ENCODE measurements around the gene ECPAS. TPM values are rescaled to one million over a fixed set of nuclear protein-coding genes. Genes with fewer than 3 reads are reported as not detected.
"Not testable (repeated sequence)": the region's sequence is repeated elsewhere in the genome, so short reads cannot be mapped to it uniquely, and the experiment has no call there.

ECPAS gene
- total RNA-seq, 1 donor from 2014 or later: 69.1 TPM

DNA sequence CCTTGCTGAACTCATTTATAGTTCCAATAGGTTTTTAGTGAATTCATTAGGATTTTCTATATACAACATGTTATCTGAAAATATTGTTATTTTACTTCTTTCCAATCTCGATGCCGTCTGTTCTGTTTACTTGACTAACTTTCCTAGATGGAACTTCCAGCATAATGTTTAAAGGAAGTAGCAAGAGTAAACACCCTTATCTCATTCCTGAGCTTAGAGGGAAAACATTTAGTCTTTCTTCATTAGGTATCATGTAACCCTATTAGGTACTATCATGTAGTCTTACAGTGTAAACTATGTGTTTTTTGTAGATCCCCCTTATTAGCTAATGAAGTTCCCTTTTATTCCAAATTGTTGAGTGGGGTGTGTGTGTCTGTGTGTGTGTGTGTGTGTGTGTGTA lies 131.6 kb downstream of the ECPAS start:
- no peak for DNase-seq (ENCODE audit: extremely low read depth, low read depth, low spot score)

DNA sequence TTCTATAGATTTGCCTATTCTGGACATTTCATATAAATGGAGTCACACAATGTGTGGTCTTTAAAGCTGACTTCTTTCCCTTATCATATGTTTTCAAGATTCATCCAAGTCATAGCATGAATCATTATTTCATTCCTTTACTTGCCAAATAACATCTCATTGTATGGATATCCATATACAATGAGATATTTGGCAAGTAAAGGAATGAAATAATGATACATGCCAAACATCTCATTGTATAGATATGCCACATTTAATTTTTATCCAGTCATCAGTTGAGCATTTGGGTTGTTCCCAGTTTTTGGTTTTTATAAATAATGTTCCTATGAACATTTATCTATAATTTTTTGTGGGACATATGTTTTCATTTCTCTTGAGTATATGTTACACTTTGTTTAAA lies 133.6 kb downstream of the ECPAS start:
- no peak for DNase-seq (ENCODE audit: extremely low read depth, low read depth, low spot score)

DNA sequence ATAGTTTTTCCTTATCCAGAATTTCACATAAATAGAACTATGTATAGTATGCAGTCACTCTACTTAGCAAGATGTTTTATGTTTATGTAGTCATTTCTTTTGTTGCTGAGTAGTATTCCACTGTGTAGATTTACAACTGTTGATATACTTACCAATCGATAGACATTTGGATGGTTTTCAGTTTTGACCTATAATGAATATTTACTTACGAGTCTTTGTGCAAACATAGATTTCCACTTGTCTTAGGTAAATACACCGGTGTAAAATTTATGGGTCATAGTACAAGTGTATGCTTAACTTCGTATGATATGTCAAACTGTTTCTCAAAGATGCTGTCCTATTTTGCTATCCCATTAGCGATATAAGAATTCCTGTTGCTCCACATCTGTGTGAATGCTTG lies 134.4 kb downstream of the ECPAS start:
- DNase-seq (ENCODE audit: extremely low read depth, low read depth, low spot score): no peak

DNA sequence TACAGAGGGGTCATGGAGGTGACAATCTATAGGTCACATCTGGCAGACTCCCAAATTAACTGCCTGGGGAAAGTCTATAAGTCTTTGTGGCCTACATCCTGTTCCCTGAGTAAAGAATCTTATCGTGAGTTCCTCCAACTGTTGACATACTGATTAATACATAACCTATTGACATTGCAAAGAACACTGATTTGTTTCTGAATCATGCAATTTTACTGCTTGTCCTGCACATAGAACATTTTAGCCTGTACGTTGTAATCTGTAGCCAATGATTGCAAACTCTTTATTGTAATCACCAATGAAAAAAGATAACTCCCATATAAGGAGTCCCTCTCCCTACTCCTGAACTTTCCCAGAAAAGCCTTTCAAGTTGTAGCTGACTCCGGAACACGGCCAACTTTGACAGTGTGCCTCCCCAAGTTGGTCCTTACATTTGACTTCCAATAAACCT lies 135.3 kb downstream of the ECPAS start:
- peak; percentile 82 for DNase-seq (ENCODE audit: extremely low read depth, low read depth, low spot score)

DNA sequence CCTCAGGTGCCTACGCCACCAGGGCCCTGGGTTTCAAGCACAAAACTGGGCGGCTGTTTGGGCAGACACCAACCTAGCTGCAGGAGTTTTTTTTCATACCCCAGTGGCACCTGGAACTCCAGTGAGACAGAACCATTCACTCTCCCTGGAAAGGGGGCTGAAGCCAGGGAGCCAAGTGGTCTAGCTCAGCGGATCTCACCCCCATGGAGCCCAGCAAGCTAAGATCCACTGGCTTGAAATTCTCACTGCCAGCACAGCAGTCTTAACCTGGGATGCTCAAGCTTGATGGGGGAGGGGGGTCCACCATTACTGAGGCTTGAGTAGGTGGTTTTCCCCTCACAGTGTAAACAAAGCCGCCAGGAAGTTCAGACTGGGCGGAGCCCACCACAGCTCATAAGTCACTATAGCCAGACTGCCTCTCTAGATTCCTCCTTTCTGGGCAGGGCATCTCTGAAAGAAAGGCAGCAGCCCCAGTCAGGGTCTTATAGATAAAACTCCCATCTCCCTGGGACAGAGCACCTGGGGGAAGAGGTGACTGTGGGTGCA lies 149.8 kb downstream of the ECPAS start:
- DNase-seq (ENCODE audit: extremely low read depth, low read depth, low spot score): not testable (repeated sequence)

DNA sequence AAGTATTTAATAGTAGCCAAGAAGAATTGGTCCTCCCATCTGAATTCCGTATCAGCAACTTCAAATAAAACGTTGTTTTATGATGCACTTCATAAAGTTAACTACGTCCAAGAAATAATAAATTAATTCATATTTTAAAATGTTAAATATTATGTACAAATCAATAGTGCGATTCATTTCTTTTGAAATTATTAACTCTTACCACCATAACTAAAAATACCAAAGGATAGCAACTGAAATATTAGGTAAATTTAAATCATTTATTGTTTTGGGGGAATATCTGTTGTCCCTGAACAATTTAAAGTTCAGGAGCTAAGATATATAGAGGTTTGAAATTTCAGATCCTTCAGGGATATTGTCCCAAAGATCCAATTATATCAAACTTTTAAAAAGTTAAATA lies 154.1 kb downstream of the ECPAS start, which contains the start of gene OR2K2:
Gene OR2K2 (minus strand): TSS at position 101 of the 400 bp plus-strand sequence. CDS start 1,791 bp downstream, outside the sequence.
- no peak for DNase-seq (ENCODE audit: extremely low read depth, low read depth, low spot score)

DNA sequence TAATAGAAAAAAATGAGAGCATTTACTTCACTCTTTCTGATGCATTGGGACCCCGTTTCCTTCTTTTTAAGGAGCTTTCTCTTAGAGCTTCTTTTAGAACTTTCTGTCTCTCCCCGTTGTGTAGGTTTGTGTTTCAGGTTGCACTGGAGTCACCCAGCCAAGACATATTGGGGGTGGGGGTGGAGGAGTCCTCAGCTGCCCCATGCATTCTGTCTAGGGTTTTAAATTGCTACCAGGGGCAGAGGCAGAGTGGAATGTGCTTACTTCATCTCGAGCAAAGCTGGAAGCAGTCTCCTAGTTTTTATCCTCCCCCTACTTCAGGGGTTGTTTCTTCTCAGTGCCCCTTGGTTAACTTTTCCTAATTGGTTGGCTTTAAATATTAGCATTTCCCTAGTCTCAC lies 163.6 kb downstream of the ECPAS start:
- no peak for DNase-seq (ENCODE audit: extremely low read depth, low read depth, low spot score)

DNA sequence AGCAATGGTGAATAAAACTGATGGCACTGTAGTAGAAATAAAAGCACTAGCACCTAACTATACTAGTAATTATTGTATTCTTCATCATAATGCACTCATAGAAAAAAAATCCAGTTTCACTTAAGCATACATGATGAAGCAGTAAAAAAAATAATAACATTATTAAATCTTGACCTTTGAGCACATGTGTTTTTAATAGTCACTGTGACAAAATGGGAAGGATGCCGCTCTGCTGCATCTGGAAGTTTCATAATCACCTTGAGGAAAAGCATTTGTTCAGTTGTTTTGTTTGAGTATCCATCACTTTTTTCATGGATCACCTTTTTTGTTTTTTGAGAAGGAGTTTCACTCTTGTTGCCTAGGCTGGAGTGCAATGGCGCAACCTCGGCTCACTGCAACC lies 167.4 kb downstream of the ECPAS start:
- no peak for DNase-seq (ENCODE audit: extremely low read depth, low read depth, low spot score)

Other genes starting within 250 kb of the ECPAS start
- gene OR2K2, start 154.2 kb downstream of the ECPAS start, total RNA-seq: not detected in 2 replicates
- gene ZNF483, start 40.8 kb upstream of the ECPAS start, total RNA-seq: 1.7 and 2.7 TPM in 2 replicates
- 58.5 and 89.2 TPM in 2 replicates for gene PTGR1, start 115.3 kb upstream of the ECPAS start, total RNA-seq
- 4.8 and 8.1 TPM in 2 replicates for gene DNAJC25, start 147.0 kb upstream of the ECPAS start, total RNA-seq
- 50.9 and 65.7 TPM in 2 replicates for gene GNG10, start 177.2 kb upstream of the ECPAS start, total RNA-seq